Activated CD4-positive, alpha-beta T cell treated with anti-CD3 and anti-CD28 coated beads for 36 hours (primary cell): ENCODE results near the gene PSENEN. TPM values are rescaled to one million over a fixed set of nuclear protein-coding genes. Genes with fewer than 3 reads are reported as not detected.

Source experiments
- ATAC-seq: fragments of 200-7000 bp; cut with Tn5 transposase; one replicate; pipeline ENCODE4 v1.10.0; 2021; ENCODE audit warnings: mild to moderate bottlenecking, moderate library complexity
- CTCF ChIA-PET: fragments of 350-600 bp; sonication (Branson Sonifier 250); formaldehyde crosslinking; loops from one replicate; lab custom pipeline; 2021; ENCODE audit warnings: antibody characterized with exemption; lab: Charles Lee
- POLR2A ChIA-PET: fragments of 350-600 bp; sonication (Branson Sonifier 250); formaldehyde crosslinking; loops from one replicate; lab custom pipeline; 2021; ENCODE audit warnings: antibody characterized with exemption, inconsistent platforms; lab: Charles Lee
- DNase-seq: peaks from one replicate; pipeline ENCODE4 v3.0.0-alpha.2; 2020
- H3K27ac Mint-ChIP-seq: one replicate; pipeline ENCODE4 v1.8.0; 2021; ENCODE audit warnings: mixed read lengths
- H3K27me3 Mint-ChIP-seq: one replicate; pipeline ENCODE4 v1.8.0; 2021; ENCODE audit warnings: mixed read lengths
- H3K36me3 Mint-ChIP-seq: one replicate; pipeline ENCODE4 v1.8.0; 2021; ENCODE audit warnings: low read depth, mixed read lengths
- H3K4me1 Mint-ChIP-seq: one replicate; pipeline ENCODE4 v1.8.0; 2021; ENCODE audit warnings: mixed read lengths
- H3K4me3 Mint-ChIP-seq: one replicate; pipeline ENCODE4 v1.8.0; 2021; ENCODE audit warnings: mild to moderate bottlenecking, moderate library complexity, mixed read lengths
- H3K9me3 Mint-ChIP-seq: one replicate; pipeline ENCODE4 v1.8.0; 2021; ENCODE audit warnings: low read depth, mixed read lengths
- intact Hi-C, 2 experiments: fragments of 100-400 bp; cut with DNase I in 1 of 2; cut with micrococcal nuclease in 1 of 2; formaldehyde crosslinking; loops; one replicate each; pipeline versions ENCODE4 v1.14.2 to v1.15.1; 2022 to 2024; cut with DNase I, micrococcal nuclease
- total RNA-seq, 2 experiments: library from RNA; stranded (reverse); gene quantifications; one replicate each; pipeline ENCODE4 v1.2.3, GENCODE V29; 2021

The PSENEN gene
- total RNA-seq, 2 experiments from 2014 or later, result 36.0 to 37.9 TPM

- Mint-ChIP-seq H3K4me1 (peaks cover 12% of the 10 kb centered on the region), H3K9me3 (no peaks in the 10 kb centered on the region), H3K27me3 (no peaks in the 10 kb centered on the region), H3K4me3 (no peak overlapping the region), H3K27ac (no peak overlapping the region), H3K36me3 (peaks cover 62% of the 10 kb centered on the region)
- DNase-seq (no peak), ATAC-seq (no peak)
- ChIA-PET POLR2A (interaction anchor here (1.7 kb wide), 1 partner anchor 16 kb away, joined by 6 read pairs; no protein-coding TSS in a partner anchor), CTCF (interaction anchor here (1.1 kb wide), 1 partner anchor 12 kb away, joined by 3 read pairs; no protein-coding TSS in a partner anchor)
- intact Hi-C loops, result no loop called here
Observed at GRCh38 chr19:35724560-35724959, 20.9 kb upstream of the PSENEN start.

GRCh38 chr19:35725216-35725861 lies 20.1 kb upstream of the PSENEN start:
- DNase-seq (no peak), ATAC-seq (no peak)
- POLR2A ChIA-PET, result no interaction called here
- no peaks in the 10 kb centered on the region for H3K9me3 Mint-ChIP-seq
- CTCF ChIA-PET, result no interaction called here
- H3K4me3 Mint-ChIP-seq, result no peak overlapping the region
- peaks cover 62% of the 10 kb centered on the region for H3K36me3 Mint-ChIP-seq
- H3K27ac Mint-ChIP-seq, result no peak overlapping the region
- intact Hi-C loops, result no loop called here
- H3K4me1 Mint-ChIP-seq, result peaks cover 7% of the 10 kb centered on the region
- H3K27me3 Mint-ChIP-seq, result no peaks in the 10 kb centered on the region

GRCh38 chr19:35727053-35727955 lies 18.1 kb upstream of the PSENEN start:
- no peaks in the 10 kb centered on the region for H3K4me1 Mint-ChIP-seq
- no peak overlapping the region for H3K4me3 Mint-ChIP-seq
- intact Hi-C loops, result no loop called here
- H3K27ac Mint-ChIP-seq, result no peak overlapping the region
- peaks cover 65% of the 10 kb centered on the region for H3K36me3 Mint-ChIP-seq
- ChIA-PET POLR2A (interaction anchor here (0.6 to 1.1 kb wide), 2 partner anchors 9 to 13 kb away, joined by 3 to 5 read pairs; no protein-coding TSS in a partner anchor), CTCF (interaction anchor here (0.6 kb wide), 1 partner anchor 13 kb away, joined by 3 read pairs; no protein-coding TSS in a partner anchor)
- no peaks in the 10 kb centered on the region for H3K9me3 Mint-ChIP-seq
- no peak for ATAC-seq
- no peaks in the 10 kb centered on the region for H3K27me3 Mint-ChIP-seq
- DNase-seq, result no peak

GRCh38 chr19:35727956-35728706 lies 17.3 kb upstream of the PSENEN start:
- Mint-ChIP-seq H3K27me3 (no peaks in the 10 kb centered on the region), H3K27ac (no peak overlapping the region), H3K36me3 (peaks cover 61% of the 10 kb centered on the region), H3K9me3 (no peaks in the 10 kb centered on the region), H3K4me3 (no peak overlapping the region), H3K4me1 (no peaks in the 10 kb centered on the region)
- ChIA-PET POLR2A (interaction anchor here (1.1 kb wide), 1 partner anchor 10 kb away, joined by 3 read pairs; no protein-coding TSS in a partner anchor), CTCF (interaction anchor here (0.6 kb wide), 1 partner anchor 12 kb away, joined by 3 read pairs; no protein-coding TSS in a partner anchor)
- ATAC-seq, result no peak
- intact Hi-C loops, result no loop called here
- DNase-seq, result no peak

- no peak overlapping the region for H3K27ac Mint-ChIP-seq
- no peaks in the 10 kb centered on the region for H3K4me1 Mint-ChIP-seq
- no peaks in the 10 kb centered on the region for H3K27me3 Mint-ChIP-seq
- intact Hi-C loops, result no loop called here
- no peaks in the 10 kb centered on the region for H3K9me3 Mint-ChIP-seq
- peaks cover 59% of the 10 kb centered on the region for H3K36me3 Mint-ChIP-seq
- ChIA-PET POLR2A (no interaction called here), CTCF (no interaction called here)
- DNase-seq, result no peak
- no peak for ATAC-seq
- H3K4me3 Mint-ChIP-seq, result no peak overlapping the region
Observed at GRCh38 chr19:35729021-35729420, 16.4 kb upstream of the PSENEN start.

- Mint-ChIP-seq H3K27ac (no peak overlapping the region), H3K9me3 (no peaks in the 10 kb centered on the region), H3K4me1 (no peaks in the 10 kb centered on the region), H3K4me3 (no peak overlapping the region), H3K36me3 (peaks cover 56% of the 10 kb centered on the region), H3K27me3 (no peaks in the 10 kb centered on the region)
- DNase-seq (no peak), ATAC-seq (no peak)
- ChIA-PET CTCF (no interaction called here), POLR2A (interaction anchor here (0.7 kb wide), 2 partner anchors 10 to 11 kb away, joined by 3 to 4 read pairs; no protein-coding TSS in a partner anchor)
- intact Hi-C loops, result no loop called here
Observed at GRCh38 chr19:35729763-35730162, 15.7 kb upstream of the PSENEN start.

- ChIA-PET POLR2A (interaction anchor here (1.0 kb wide), 1 partner anchor 10 kb away, joined by 3 read pairs; no protein-coding TSS in a partner anchor), CTCF (no interaction called here)
- Mint-ChIP-seq H3K27ac (no peak overlapping the region), H3K9me3 (no peaks in the 10 kb centered on the region), H3K36me3 (peaks cover 50% of the 10 kb centered on the region), H3K27me3 (no peaks in the 10 kb centered on the region), H3K4me3 (no peak overlapping the region), H3K4me1 (no peaks in the 10 kb centered on the region)
- DNase-seq (no peak), ATAC-seq (no peak)
- intact Hi-C loops, result no loop called here
Observed at GRCh38 chr19:35730326-35730725, 15.1 kb upstream of the PSENEN start.

- ChIA-PET CTCF (no interaction called here), POLR2A (no interaction called here)
- intact Hi-C loops, result no loop called here
- Mint-ChIP-seq H3K36me3 (peaks cover 49% of the 10 kb centered on the region), H3K4me3 (no peak overlapping the region), H3K4me1 (no peaks in the 10 kb centered on the region), H3K27ac (no peak overlapping the region), H3K27me3 (no peaks in the 10 kb centered on the region), H3K9me3 (no peaks in the 10 kb centered on the region)
- DNase-seq (no peak), ATAC-seq (no peak)
Observed at GRCh38 chr19:35731353-35731752, 14.1 kb upstream of the PSENEN start.

- Mint-ChIP-seq H3K27me3 (no peaks in the 10 kb centered on the region), H3K9me3 (no peaks in the 10 kb centered on the region), H3K27ac (no peak overlapping the region), H3K4me3 (no peak overlapping the region), H3K4me1 (no peaks in the 10 kb centered on the region), H3K36me3 (peaks cover 50% of the 10 kb centered on the region)
- DNase-seq (no peak), ATAC-seq (no peak)
- CTCF ChIA-PET, result interaction anchor here (0.6 kb wide), 1 partner anchor 35 kb away, joined by 3 read pairs; no protein-coding TSS in a partner anchor
- POLR2A ChIA-PET, result interaction anchor here (0.7 kb wide), 1 partner anchor 13 kb away, joined by 4 read pairs; no protein-coding TSS in a partner anchor
- intact Hi-C loops, result no loop called here
Observed at GRCh38 chr19:35731779-35732405, 13.6 kb upstream of the PSENEN start.

- Mint-ChIP-seq H3K27me3 (no peaks in the 10 kb centered on the region), H3K36me3 (peaks cover 49% of the 10 kb centered on the region), H3K9me3 (no peaks in the 10 kb centered on the region), H3K4me1 (no peaks in the 10 kb centered on the region), H3K27ac (no peak overlapping the region), H3K4me3 (no peak overlapping the region)
- ATAC-seq (no peak), DNase-seq (no peak)
- intact Hi-C loops, result no loop called here
- CTCF ChIA-PET, result no interaction called here
- POLR2A ChIA-PET, result interaction anchor here (0.7 kb wide), 1 partner anchor 14 kb away, joined by 4 read pairs; no protein-coding TSS in a partner anchor
Observed at GRCh38 chr19:35732540-35733179, 12.8 kb upstream of the PSENEN start.
